Stomach (tissue), 4 donors: ENCODE results near the gene HSPB6.

Source experiments
- EP300 ChIP-seq: sonication (generic); formaldehyde crosslinking; IDR thresholded peaks from one replicate; pipeline ENCODE4 v1.6.1; 2017; ENCODE audit warnings: antibody characterized with exemption
- POLR2A ChIP-seq, 4 donors: fragments of 450-650 bp; IDR thresholded peaks; one replicate each; pipeline ENCODE4 v1.6.1; 2016; ENCODE audit warnings: antibody characterized with exemption in 4 of 4, control low read depth in 2 of 4, mild to moderate bottlenecking in 1 of 4, moderate library complexity in 1 of 4
- POLR2AphosphoS5 ChIP-seq, 3 donors: sonication (generic); formaldehyde crosslinking; IDR thresholded peaks; one replicate each; pipeline ENCODE4 v1.6.1; 2016; ENCODE audit warnings: antibody characterized with exemption in 3 of 3
- TF ChIP-seq, protein P1 (sequence below), 7 experiments: fragments of 450-650 bp in 4 of 7; fragments of 200-600 bp in 3 of 7; sonication (generic) in 3 of 7; IDR thresholded peaks; one replicate each; pipeline ENCODE4 v1.5.1; 2016 to 2019; ENCODE audit warnings: antibody characterized with exemption in 7 of 7, control low read depth in 2 of 7, mild to moderate bottlenecking in 1 of 7

GRCh38 chr19:35777961-35778360, 21.1 kb upstream of the HSPB6 start:
- TF ChIP-seq, protein P1, sequence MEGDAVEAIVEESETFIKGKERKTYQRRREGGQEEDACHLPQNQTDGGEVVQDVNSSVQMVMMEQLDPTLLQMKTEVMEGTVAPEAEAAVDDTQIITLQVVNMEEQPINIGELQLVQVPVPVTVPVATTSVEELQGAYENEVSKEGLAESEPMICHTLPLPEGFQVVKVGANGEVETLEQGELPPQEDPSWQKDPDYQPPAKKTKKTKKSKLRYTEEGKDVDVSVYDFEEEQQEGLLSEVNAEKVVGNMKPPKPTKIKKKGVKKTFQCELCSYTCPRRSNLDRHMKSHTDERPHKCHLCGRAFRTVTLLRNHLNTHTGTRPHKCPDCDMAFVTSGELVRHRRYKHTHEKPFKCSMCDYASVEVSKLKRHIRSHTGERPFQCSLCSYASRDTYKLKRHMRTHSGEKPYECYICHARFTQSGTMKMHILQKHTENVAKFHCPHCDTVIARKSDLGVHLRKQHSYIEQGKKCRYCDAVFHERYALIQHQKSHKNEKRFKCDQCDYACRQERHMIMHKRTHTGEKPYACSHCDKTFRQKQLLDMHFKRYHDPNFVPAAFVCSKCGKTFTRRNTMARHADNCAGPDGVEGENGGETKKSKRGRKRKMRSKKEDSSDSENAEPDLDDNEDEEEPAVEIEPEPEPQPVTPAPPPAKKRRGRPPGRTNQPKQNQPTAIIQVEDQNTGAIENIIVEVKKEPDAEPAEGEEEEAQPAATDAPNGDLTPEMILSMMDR (IDR thresholded peaks at IDR 0.05): no peak
- TF ChIP-seq EP300: no peak
- TF ChIP-seq POLR2A (IDR thresholded peaks at IDR 0.05): no peak
- TF ChIP-seq POLR2AphosphoS5 (IDR thresholded peaks at IDR 0.05): no peak
